Measurements from ENCODE around the gene HECTD2.
"Not testable (repeated sequence)": the region's sequence is repeated elsewhere in the genome, so short reads cannot be mapped to it uniquely, and the experiment has no call there.

Gene HECTD2

GRCh38 chr10:91558473-91558872 is 148.3 kb downstream of the HECTD2 start:
- no peak overlapping the region for H3K4me3 ChIP-seq (ENCODE audit: low read length, poor library complexity, severe bottlenecking)
- no peak overlapping the region for H2AFZ ChIP-seq (ENCODE audit: low read length)
- no peaks in the 10 kb centered on the region for H3K36me3 ChIP-seq (ENCODE audit: insufficient read depth, low read length)
- no peaks in the 10 kb centered on the region for H3K9me3 ChIP-seq (ENCODE audit: insufficient read depth, low read depth, low read length)
- no peaks in the 10 kb centered on the region for H3K9me2 ChIP-seq (replicated peaks; ENCODE audit: low read depth, low read length)
- TF ChIP-seq CTCF (conservative IDR thresholded peaks at IDR 0.05; ENCODE audit: low read length), result no peak
- no peak for TF ChIP-seq EZH2phosphoT487 (IDR thresholded peaks at IDR 0.05; ENCODE audit: borderline replicate concordance)
- no peaks in the 10 kb centered on the region for H4K20me1 ChIP-seq (ENCODE audit: insufficient read depth, low read length, poor library complexity, severe bottlenecking)
- no peaks in the 10 kb centered on the region for H3K27me3 ChIP-seq (ENCODE audit: insufficient read depth, low read length, poor library complexity, severe bottlenecking)
- H3K9ac ChIP-seq (ENCODE audit: low read depth, low read length, poor library complexity, severe bottlenecking), result no peak overlapping the region
- peaks cover 4% of the 10 kb centered on the region for H3K4me1 ChIP-seq (ENCODE audit: insufficient read depth, low read length, poor library complexity, severe bottlenecking)
- H3K4me2 ChIP-seq (ENCODE audit: low read depth, low read length, poor library complexity, severe bottlenecking), result no peak overlapping the region
- no peaks in the 10 kb centered on the region for H3F3A ChIP-seq (ENCODE audit: low read depth)
- no peaks in the 10 kb centered on the region for H3K79me2 ChIP-seq (ENCODE audit: insufficient read depth, low read length)

- Histone ChIP-seq H3K79me2 (ENCODE audit: insufficient read depth, low read length) (no peaks in the 10 kb centered on the region), H3K36me3 (ENCODE audit: insufficient read depth, low read length) (no peaks in the 10 kb centered on the region), H3K4me1 (ENCODE audit: insufficient read depth, low read length, poor library complexity, severe bottlenecking) (peaks cover 7% of the 10 kb centered on the region), H3K4me3 (ENCODE audit: low read length, poor library complexity, severe bottlenecking) (no peak overlapping the region), H3K9me2 (replicated peaks; ENCODE audit: low read depth, low read length) (no peaks in the 10 kb centered on the region), H3K9ac (ENCODE audit: low read depth, low read length, poor library complexity, severe bottlenecking) (no peak overlapping the region), H3F3A (ENCODE audit: low read depth) (no peaks in the 10 kb centered on the region), H3K27me3 (ENCODE audit: insufficient read depth, low read length, poor library complexity, severe bottlenecking) (no peaks in the 10 kb centered on the region), H4K20me1 (ENCODE audit: insufficient read depth, low read length, poor library complexity, severe bottlenecking) (no peaks in the 10 kb centered on the region), H2AFZ (ENCODE audit: low read length) (no peak overlapping the region), H3K4me2 (ENCODE audit: low read depth, low read length, poor library complexity, severe bottlenecking) (no peak overlapping the region), H3K9me3 (ENCODE audit: insufficient read depth, low read depth, low read length) (no peaks in the 10 kb centered on the region)
- no peak for TF ChIP-seq EZH2phosphoT487 (IDR thresholded peaks at IDR 0.05; ENCODE audit: borderline replicate concordance)
- no peak for TF ChIP-seq CTCF (conservative IDR thresholded peaks at IDR 0.05; ENCODE audit: low read length)
These were observed 149.0 kb downstream of the HECTD2 start for GRCh38 chr10:91559169-91559568.

GRCh38 chr10:91559750-91560149 is 149.6 kb downstream of the HECTD2 start:
- H3K9ac ChIP-seq (ENCODE audit: low read depth, low read length, poor library complexity, severe bottlenecking), result no peak overlapping the region
- no peak for TF ChIP-seq EZH2phosphoT487 (IDR thresholded peaks at IDR 0.05; ENCODE audit: borderline replicate concordance)
- TF ChIP-seq CTCF (conservative IDR thresholded peaks at IDR 0.05; ENCODE audit: low read length), result no peak
- no peak overlapping the region for H3K4me2 ChIP-seq (ENCODE audit: low read depth, low read length, poor library complexity, severe bottlenecking)
- no peaks in the 10 kb centered on the region for H3F3A ChIP-seq (ENCODE audit: low read depth)
- no peaks in the 10 kb centered on the region for H3K27me3 ChIP-seq (ENCODE audit: insufficient read depth, low read length, poor library complexity, severe bottlenecking)
- no peaks in the 10 kb centered on the region for H3K79me2 ChIP-seq (ENCODE audit: insufficient read depth, low read length)
- no peaks in the 10 kb centered on the region for H3K9me3 ChIP-seq (ENCODE audit: insufficient read depth, low read depth, low read length)
- H3K4me3 ChIP-seq (ENCODE audit: low read length, poor library complexity, severe bottlenecking), result no peak overlapping the region
- no peak overlapping the region for H2AFZ ChIP-seq (ENCODE audit: low read length)
- no peaks in the 10 kb centered on the region for H4K20me1 ChIP-seq (ENCODE audit: insufficient read depth, low read length, poor library complexity, severe bottlenecking)
- no peaks in the 10 kb centered on the region for H3K9me2 ChIP-seq (replicated peaks; ENCODE audit: low read depth, low read length)
- H3K36me3 ChIP-seq (ENCODE audit: insufficient read depth, low read length), result no peaks in the 10 kb centered on the region
- peaks cover 7% of the 10 kb centered on the region for H3K4me1 ChIP-seq (ENCODE audit: insufficient read depth, low read length, poor library complexity, severe bottlenecking)

GRCh38 chr10:91560827-91561226 is 150.7 kb downstream of the HECTD2 start:
- H3K36me3 ChIP-seq (ENCODE audit: insufficient read depth, low read length); H3K79me2 ChIP-seq (ENCODE audit: insufficient read depth, low read length); H3K4me2 ChIP-seq (ENCODE audit: low read depth, low read length, poor library complexity, severe bottlenecking); H3K9ac ChIP-seq (ENCODE audit: low read depth, low read length, poor library complexity, severe bottlenecking); H2AFZ ChIP-seq (ENCODE audit: low read length); H3K27me3 ChIP-seq (ENCODE audit: insufficient read depth, low read length, poor library complexity, severe bottlenecking); H4K20me1 ChIP-seq (ENCODE audit: insufficient read depth, low read length, poor library complexity, severe bottlenecking); H3F3A ChIP-seq (ENCODE audit: low read depth); H3K4me1 ChIP-seq (ENCODE audit: insufficient read depth, low read length, poor library complexity, severe bottlenecking); H3K9me2 ChIP-seq (replicated peaks; ENCODE audit: low read depth, low read length); H3K9me3 ChIP-seq (ENCODE audit: insufficient read depth, low read depth, low read length); H3K4me3 ChIP-seq (ENCODE audit: low read length, poor library complexity, severe bottlenecking): not testable (repeated sequence)
